ENCODE data around the gene LPP.

Gene LPP

DNA sequence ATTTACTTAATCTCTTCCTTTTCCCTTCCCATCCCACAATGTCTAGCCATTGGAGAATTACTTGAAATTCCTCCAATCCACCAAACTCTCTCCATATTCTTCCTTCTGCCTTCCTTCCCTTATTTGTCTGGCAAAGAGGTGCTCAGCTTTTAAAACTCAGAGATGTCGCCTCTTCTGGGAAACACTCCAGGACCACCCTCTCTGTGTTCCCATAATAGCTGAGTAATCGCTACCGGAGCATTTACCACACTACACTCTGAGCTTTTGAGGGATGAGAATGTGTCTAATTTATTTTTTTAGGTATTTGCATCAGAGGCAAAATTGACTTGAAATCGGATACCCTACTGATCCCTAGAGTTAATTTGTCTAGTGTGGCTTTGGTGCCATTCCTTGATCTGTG lies 772.2 kb downstream of the LPP start:
- Histone ChIP-seq H3K9me3 (replicated peaks; ENCODE audit: insufficient read depth, low read length) (no peaks in the 10 kb centered on the region), H3K4me2 (ENCODE audit: low read depth, low read length) (no peak overlapping the region), H3K27ac (ENCODE audit: low read length) (no peak overlapping the region), H3K27me3 (replicated peaks; ENCODE audit: insufficient read depth, low read length) (no peaks in the 10 kb centered on the region), H4K20me1 (ENCODE audit: insufficient read depth, low read length) (no peaks in the 10 kb centered on the region), H3K36me3 (replicated peaks; ENCODE audit: insufficient read depth, low read length) (no peaks in the 10 kb centered on the region), H3K9ac (ENCODE audit: low read length) (no peak overlapping the region), H2AFZ (ENCODE audit: low read length) (no peak overlapping the region), H3K9me2 (replicated peaks; ENCODE audit: insufficient read depth, low read length) (no peaks in the 10 kb centered on the region), H3K4me3 (ENCODE audit: low read length) (no peak overlapping the region), H3K79me2 (ENCODE audit: low read length) (no peaks in the 10 kb centered on the region), H3K4me1 (ENCODE audit: low read length) (no peaks in the 10 kb centered on the region), H3F3A (ENCODE audit: insufficient read depth, low read length) (no peaks in the 10 kb centered on the region)
- no peak for DNase-seq
- TF ChIP-seq, protein P1, sequence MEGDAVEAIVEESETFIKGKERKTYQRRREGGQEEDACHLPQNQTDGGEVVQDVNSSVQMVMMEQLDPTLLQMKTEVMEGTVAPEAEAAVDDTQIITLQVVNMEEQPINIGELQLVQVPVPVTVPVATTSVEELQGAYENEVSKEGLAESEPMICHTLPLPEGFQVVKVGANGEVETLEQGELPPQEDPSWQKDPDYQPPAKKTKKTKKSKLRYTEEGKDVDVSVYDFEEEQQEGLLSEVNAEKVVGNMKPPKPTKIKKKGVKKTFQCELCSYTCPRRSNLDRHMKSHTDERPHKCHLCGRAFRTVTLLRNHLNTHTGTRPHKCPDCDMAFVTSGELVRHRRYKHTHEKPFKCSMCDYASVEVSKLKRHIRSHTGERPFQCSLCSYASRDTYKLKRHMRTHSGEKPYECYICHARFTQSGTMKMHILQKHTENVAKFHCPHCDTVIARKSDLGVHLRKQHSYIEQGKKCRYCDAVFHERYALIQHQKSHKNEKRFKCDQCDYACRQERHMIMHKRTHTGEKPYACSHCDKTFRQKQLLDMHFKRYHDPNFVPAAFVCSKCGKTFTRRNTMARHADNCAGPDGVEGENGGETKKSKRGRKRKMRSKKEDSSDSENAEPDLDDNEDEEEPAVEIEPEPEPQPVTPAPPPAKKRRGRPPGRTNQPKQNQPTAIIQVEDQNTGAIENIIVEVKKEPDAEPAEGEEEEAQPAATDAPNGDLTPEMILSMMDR (IDR thresholded peaks at IDR 0.05; ENCODE audit: low read length): no peak
- no peak for TF ChIP-seq EZH2 (optimal IDR thresholded peaks at IDR 0.05; ENCODE audit: low read depth, low read length)
- no peak for TF ChIP-seq EZH2phosphoT487 (IDR thresholded peaks at IDR 0.05; ENCODE audit: low read length)

DNA sequence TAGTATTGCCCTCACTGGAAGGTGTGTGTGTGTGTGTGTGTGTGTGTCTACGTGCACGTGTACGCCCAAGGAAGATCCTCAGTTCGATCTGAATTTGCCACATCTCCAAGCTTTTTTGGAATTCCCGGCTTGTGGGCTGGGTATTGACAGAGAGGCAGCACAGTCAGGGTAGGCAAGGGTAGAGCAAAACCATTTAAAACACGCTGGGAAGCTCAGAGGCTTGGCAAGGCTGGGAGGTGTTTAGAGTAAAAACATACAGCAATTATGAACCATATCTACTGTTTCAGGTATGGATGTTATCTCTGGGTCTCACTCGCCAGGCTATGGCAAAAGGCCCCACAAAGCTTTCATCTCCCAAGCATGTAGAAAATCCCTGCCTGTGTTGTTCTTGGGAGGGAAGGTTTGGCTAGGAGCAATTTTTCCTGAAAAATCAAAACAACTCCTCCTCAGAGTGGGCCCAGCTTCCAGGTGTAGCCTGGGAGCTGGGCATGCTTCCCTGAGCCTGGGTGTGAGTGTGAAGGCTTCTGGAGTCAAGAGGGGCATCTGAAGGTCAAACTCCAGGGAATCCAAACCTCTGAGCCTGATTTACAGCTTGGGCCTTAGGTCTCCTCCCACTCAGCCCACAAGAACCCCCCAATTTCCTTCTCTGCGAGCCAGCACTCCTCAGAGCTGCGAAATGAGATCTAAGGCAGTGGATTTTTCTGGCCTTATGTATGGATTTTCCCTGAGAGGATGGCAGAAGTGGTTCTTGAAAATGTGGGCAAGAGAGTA lies 773.0 kb downstream of the LPP start:
- no peaks in the 10 kb centered on the region for H3K27me3 ChIP-seq (replicated peaks; ENCODE audit: insufficient read depth, low read length)
- H3K4me1 ChIP-seq (ENCODE audit: low read length): no peaks in the 10 kb centered on the region
- no peak overlapping the region for H3K9ac ChIP-seq (ENCODE audit: low read length)
- H3K9me2 ChIP-seq (replicated peaks; ENCODE audit: insufficient read depth, low read length): no peaks in the 10 kb centered on the region
- H3K9me3 ChIP-seq (replicated peaks; ENCODE audit: insufficient read depth, low read length): no peaks in the 10 kb centered on the region
- no peak for DNase-seq
- H4K20me1 ChIP-seq (ENCODE audit: insufficient read depth, low read length): no peaks in the 10 kb centered on the region
- no peak overlapping the region for H2AFZ ChIP-seq (ENCODE audit: low read length)
- TF ChIP-seq EZH2 (optimal IDR thresholded peaks at IDR 0.05; ENCODE audit: low read depth, low read length) (no peak), EZH2phosphoT487 (IDR thresholded peaks at IDR 0.05; ENCODE audit: low read length) (no peak)
- TF ChIP-seq, protein P1 (IDR thresholded peaks at IDR 0.05; ENCODE audit: low read length): no peak
- no peaks in the 10 kb centered on the region for H3F3A ChIP-seq (ENCODE audit: insufficient read depth, low read length)
- no peaks in the 10 kb centered on the region for H3K36me3 ChIP-seq (replicated peaks; ENCODE audit: insufficient read depth, low read length)
- H3K4me2 ChIP-seq (ENCODE audit: low read depth, low read length): no peak overlapping the region
- H3K79me2 ChIP-seq (ENCODE audit: low read length): no peaks in the 10 kb centered on the region
- no peak overlapping the region for H3K4me3 ChIP-seq (ENCODE audit: low read length)
- no peak overlapping the region for H3K27ac ChIP-seq (ENCODE audit: low read length)

DNA sequence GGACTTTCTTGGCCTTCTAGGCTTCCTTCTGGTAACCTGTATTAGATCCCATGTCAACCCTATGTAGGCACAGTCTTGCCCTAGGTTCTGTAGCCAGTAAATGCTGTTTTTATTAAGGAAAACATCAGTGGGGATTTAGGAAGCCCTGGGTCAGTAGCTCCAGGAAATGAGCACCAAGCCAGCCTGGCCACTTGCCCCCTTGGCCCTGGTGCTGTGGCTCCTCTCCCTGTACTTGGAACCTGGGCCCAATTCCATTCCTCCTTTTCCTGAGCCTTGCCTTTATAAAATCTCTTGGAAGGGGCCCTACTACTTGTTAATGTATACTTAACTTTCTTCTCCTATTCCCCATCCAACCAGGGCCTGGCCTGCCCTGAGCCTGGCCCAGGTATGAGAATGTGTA lies 774.0 kb downstream of the LPP start:
- H3K9me3 ChIP-seq (replicated peaks; ENCODE audit: insufficient read depth, low read length): no peaks in the 10 kb centered on the region
- H3F3A ChIP-seq (ENCODE audit: insufficient read depth, low read length): no peaks in the 10 kb centered on the region
- DNase-seq: no peak
- no peak overlapping the region for H3K9ac ChIP-seq (ENCODE audit: low read length)
- H3K9me2 ChIP-seq (replicated peaks; ENCODE audit: insufficient read depth, low read length): no peaks in the 10 kb centered on the region
- no peak overlapping the region for H3K4me2 ChIP-seq (ENCODE audit: low read depth, low read length)
- H3K27ac ChIP-seq (ENCODE audit: low read length): no peak overlapping the region
- TF ChIP-seq EZH2 (optimal IDR thresholded peaks at IDR 0.05; ENCODE audit: low read depth, low read length) (no peak), EZH2phosphoT487 (IDR thresholded peaks at IDR 0.05; ENCODE audit: low read length) (no peak)
- TF ChIP-seq, protein P1 (IDR thresholded peaks at IDR 0.05; ENCODE audit: low read length): no peak
- H2AFZ ChIP-seq (ENCODE audit: low read length): no peak overlapping the region
- no peaks in the 10 kb centered on the region for H3K27me3 ChIP-seq (replicated peaks; ENCODE audit: insufficient read depth, low read length)
- H4K20me1 ChIP-seq (ENCODE audit: insufficient read depth, low read length): no peaks in the 10 kb centered on the region
- H3K4me3 ChIP-seq (ENCODE audit: low read length): no peak overlapping the region
- H3K36me3 ChIP-seq (replicated peaks; ENCODE audit: insufficient read depth, low read length): no peaks in the 10 kb centered on the region
- no peaks in the 10 kb centered on the region for H3K4me1 ChIP-seq (ENCODE audit: low read length)
- H3K79me2 ChIP-seq (ENCODE audit: low read length): no peaks in the 10 kb centered on the region

Measured in MM.1S (cell line).